GM19468 (cell line): ENCODE measurements around the gene SNRNP200.

Source experiments
- ATAC-seq: cut with Tn5 transposase; IDR thresholded peaks from one replicate; pipeline ENCODE4 v1.9.1; 2021; ENCODE audit warnings: mild to moderate bottlenecking, moderate library complexity, moderate number of reproducible peaks; ENCODE audit not compliant: unreplicated experiment; ENCODE audit errors: extremely low read depth

SNRNP200 gene

GRCh38 chr2:96233436-96233835 lies 71.9 kb downstream of the SNRNP200 start:
- ATAC-seq, result no peak

DNA sequence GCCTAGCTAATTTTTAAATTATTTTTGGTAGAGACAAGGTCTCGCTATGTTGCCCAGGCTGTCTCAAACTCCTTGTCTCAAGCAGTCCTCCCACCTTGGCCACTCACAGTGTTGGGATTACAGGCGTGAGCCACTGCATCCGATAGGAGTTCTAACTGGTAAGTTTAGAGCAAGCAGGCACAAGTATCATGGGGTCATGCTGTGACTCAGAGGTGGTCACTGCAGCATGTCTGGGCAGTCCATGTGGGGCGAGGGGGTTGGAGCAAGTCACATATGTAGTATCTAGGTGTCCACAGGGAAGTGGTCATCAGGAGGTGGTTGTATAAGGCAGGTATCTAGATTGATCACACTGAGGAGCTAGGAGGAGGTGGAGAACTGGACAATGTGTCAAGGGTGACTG lies 74.0 kb downstream of the SNRNP200 start:
- ATAC-seq, result no peak

- ATAC-seq, result peak; percentile 46
Measured at GRCh38 chr2:96225016-96225533, 80.3 kb downstream of the SNRNP200 start.
